Osteocyte (in vitro differentiated cells): Measurements from ENCODE around the gene ATP11A. TPM values are rescaled to one million over a fixed set of nuclear protein-coding genes. Genes with fewer than 3 reads are reported as not detected.
"Not testable (repeated sequence)": the region's sequence is repeated elsewhere in the genome, so short reads cannot be mapped to it uniquely, and the experiment has no call there.

ENCODE experiments used
- DNase-seq: peaks from one replicate; pipeline ENCODE4 v3.0.0; 2021; ENCODE audit warnings: mixed read lengths; ENCODE audit not compliant: unreplicated experiment; ENCODE audit errors: extremely low spot score
- H3K27ac Mint-ChIP-seq: one replicate; pipeline ENCODE4 v1.8.0; 2021; ENCODE audit warnings: mild to moderate bottlenecking, mixed read lengths; ENCODE audit not compliant: unreplicated experiment
- H3K27me3 Mint-ChIP-seq: one replicate; pipeline ENCODE4 v1.8.0; 2021; ENCODE audit warnings: mixed read lengths; ENCODE audit not compliant: unreplicated experiment
- H3K36me3 Mint-ChIP-seq: one replicate; pipeline ENCODE4 v1.8.0; 2021; ENCODE audit warnings: mixed read lengths; ENCODE audit not compliant: unreplicated experiment
- H3K4me1 Mint-ChIP-seq: one replicate; pipeline ENCODE4 v1.8.0; 2021; ENCODE audit warnings: mixed read lengths; ENCODE audit not compliant: unreplicated experiment
- H3K4me3 Mint-ChIP-seq: one replicate; pipeline ENCODE4 v1.8.0; 2021; ENCODE audit warnings: mild to moderate bottlenecking, moderate library complexity, mixed read lengths; ENCODE audit not compliant: unreplicated experiment
- H3K9me3 Mint-ChIP-seq: one replicate; pipeline ENCODE4 v1.8.0; 2021; ENCODE audit warnings: mixed read lengths; ENCODE audit not compliant: unreplicated experiment
- total RNA-seq: library from RNA; stranded (reverse); gene quantifications from 2 replicates; pipeline ENCODE4 v1.2.1, GENCODE V29; 2021
- TF ChIP-seq, protein P1 (sequence below): fragments of 200-600 bp; sonication (generic); IDR thresholded peaks from 2 replicates; pipeline ENCODE4 v1.5.0; 2021; ENCODE audit warnings: antibody characterized with exemption, mild to moderate bottlenecking, moderate library complexity

ATP11A gene
- total RNA-seq, 1 donor from 2014 or later = 15.7 TPM

DNA sequence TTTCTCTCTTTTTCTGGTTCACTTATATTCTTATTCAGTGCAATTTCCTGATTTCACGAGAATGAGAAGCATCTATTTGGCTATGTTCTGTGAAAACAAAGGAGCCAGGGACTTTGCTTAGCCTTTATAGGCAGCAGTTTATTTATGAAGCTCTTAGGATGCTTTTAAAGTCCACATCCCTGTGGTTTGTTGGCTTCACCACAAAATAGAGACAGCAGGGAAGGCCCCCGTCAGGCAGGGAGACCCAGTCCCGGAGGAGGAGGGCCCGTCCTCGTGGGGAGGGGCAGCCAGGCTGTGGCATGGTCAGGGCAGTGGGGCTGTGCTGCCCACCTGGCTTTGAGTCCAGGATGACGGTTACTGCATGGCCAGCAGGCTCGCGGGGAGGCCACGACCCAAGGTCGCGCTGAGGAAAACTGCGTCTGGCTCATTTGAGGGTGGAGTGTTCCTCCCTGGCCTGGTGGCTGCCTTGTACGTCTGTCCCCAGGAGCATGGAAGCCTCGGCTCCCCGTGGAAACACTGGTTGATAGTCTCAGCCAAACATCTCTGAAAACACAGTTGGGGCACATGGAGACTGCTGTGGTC, 92.7 kb downstream of the ATP11A start:
- H3K27me3 Mint-ChIP-seq = no peaks in the 10 kb centered on the region
- H3K4me1 Mint-ChIP-seq = peaks cover 9% of the 10 kb centered on the region
- H3K4me3 Mint-ChIP-seq = no peak overlapping the region
- peak; percentile 72 for DNase-seq
- no peaks in the 10 kb centered on the region for H3K36me3 Mint-ChIP-seq
- TF ChIP-seq, protein P1, sequence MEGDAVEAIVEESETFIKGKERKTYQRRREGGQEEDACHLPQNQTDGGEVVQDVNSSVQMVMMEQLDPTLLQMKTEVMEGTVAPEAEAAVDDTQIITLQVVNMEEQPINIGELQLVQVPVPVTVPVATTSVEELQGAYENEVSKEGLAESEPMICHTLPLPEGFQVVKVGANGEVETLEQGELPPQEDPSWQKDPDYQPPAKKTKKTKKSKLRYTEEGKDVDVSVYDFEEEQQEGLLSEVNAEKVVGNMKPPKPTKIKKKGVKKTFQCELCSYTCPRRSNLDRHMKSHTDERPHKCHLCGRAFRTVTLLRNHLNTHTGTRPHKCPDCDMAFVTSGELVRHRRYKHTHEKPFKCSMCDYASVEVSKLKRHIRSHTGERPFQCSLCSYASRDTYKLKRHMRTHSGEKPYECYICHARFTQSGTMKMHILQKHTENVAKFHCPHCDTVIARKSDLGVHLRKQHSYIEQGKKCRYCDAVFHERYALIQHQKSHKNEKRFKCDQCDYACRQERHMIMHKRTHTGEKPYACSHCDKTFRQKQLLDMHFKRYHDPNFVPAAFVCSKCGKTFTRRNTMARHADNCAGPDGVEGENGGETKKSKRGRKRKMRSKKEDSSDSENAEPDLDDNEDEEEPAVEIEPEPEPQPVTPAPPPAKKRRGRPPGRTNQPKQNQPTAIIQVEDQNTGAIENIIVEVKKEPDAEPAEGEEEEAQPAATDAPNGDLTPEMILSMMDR = no peak
- no peaks in the 10 kb centered on the region for H3K9me3 Mint-ChIP-seq
- no peak overlapping the region for H3K27ac Mint-ChIP-seq

- TF ChIP-seq, protein P1 = no peak
- H3K9me3 Mint-ChIP-seq = no peaks in the 10 kb centered on the region
- H3K27me3 Mint-ChIP-seq = no peaks in the 10 kb centered on the region
- peak; percentile 69 for DNase-seq
- H3K27ac Mint-ChIP-seq = no peak overlapping the region
- no peaks in the 10 kb centered on the region for H3K36me3 Mint-ChIP-seq
- peaks cover 9% of the 10 kb centered on the region for H3K4me1 Mint-ChIP-seq
- no peak overlapping the region for H3K4me3 Mint-ChIP-seq
These were observed 93.5 kb downstream of the ATP11A start for GRCh38 chr13:112783135-112783977.

- H3K4me3 Mint-ChIP-seq = no peak overlapping the region
These were observed 94.1 kb downstream of the ATP11A start for GRCh38 chr13:112783978-112784371.

GRCh38 chr13:112784811-112785482, 95.1 kb downstream of the ATP11A start:
- no peak overlapping the region for H3K4me3 Mint-ChIP-seq
- TF ChIP-seq, protein P1 = no peak
- no peaks in the 10 kb centered on the region for H3K9me3 Mint-ChIP-seq
- H3K27me3 Mint-ChIP-seq = no peaks in the 10 kb centered on the region
- H3K27ac Mint-ChIP-seq = no peak overlapping the region
- H3K36me3 Mint-ChIP-seq = peaks cover 4% of the 10 kb centered on the region
- peaks cover 6% of the 10 kb centered on the region for H3K4me1 Mint-ChIP-seq
- DNase-seq = no peak

More at GRCh38 chr13:112783978-112784371, 94.1 kb downstream of the ATP11A start:
- Mint-ChIP-seq H3K27me3 (no peaks in the 10 kb centered on the region), H3K36me3 (peaks cover 2% of the 10 kb centered on the region), H3K27ac (no peak overlapping the region), H3K4me1 (peaks cover 9% of the 10 kb centered on the region), H3K9me3 (no peaks in the 10 kb centered on the region)
- DNase-seq = peak; percentile 49
- TF ChIP-seq, protein P1 = no peak

- peak; percentile 83 for DNase-seq
- no peak overlapping the region for H3K27ac Mint-ChIP-seq
These were observed 95.6 kb downstream of the ATP11A start for GRCh38 chr13:112785483-112785856.

DNA sequence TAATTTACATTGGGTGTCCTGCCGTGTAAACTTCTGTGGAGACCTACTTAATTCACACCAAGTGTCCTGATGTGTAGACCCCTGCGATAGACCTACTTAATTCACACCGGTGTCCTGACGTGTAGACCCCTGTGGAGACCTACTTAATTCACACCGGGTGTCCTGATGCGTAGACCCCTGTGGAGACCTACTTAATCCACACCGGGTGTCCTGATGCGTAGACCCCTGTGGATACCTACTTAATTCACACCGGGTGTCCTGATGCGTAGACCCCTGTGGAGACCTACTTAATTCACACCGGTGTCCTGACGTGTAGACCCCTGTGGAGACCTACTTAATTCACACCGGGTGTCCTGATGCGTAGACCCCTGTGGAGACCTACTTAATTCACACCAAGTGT, 97.0 kb downstream of the ATP11A start:
- not testable (repeated sequence) for H3K36me3 Mint-ChIP-seq, H3K4me3 Mint-ChIP-seq, H3K27me3 Mint-ChIP-seq, H3K27ac Mint-ChIP-seq, H3K9me3 Mint-ChIP-seq, H3K4me1 Mint-ChIP-seq
- peak; percentile 32 for DNase-seq

More at GRCh38 chr13:112785483-112785856, 95.6 kb downstream of the ATP11A start:
- Mint-ChIP-seq H3K4me1 (peaks cover 2% of the 10 kb centered on the region), H3K4me3 (no peak overlapping the region), H3K9me3 (no peaks in the 10 kb centered on the region), H3K36me3 (peaks cover 4% of the 10 kb centered on the region), H3K27me3 (no peaks in the 10 kb centered on the region)
- TF ChIP-seq, protein P1 = no peak
